GM21723 (cell line): ENCODE results near the gene IQCF6.
"Not testable (repeated sequence)": the region's sequence is repeated elsewhere in the genome, so short reads cannot be mapped to it uniquely, and the experiment has no call there.

Experiments used
- ATAC-seq: cut with Tn5 transposase; IDR thresholded peaks from one replicate; pipeline ENCODE4 v1.9.1; 2021; ENCODE audit warnings: mild to moderate bottlenecking, moderate library complexity; ENCODE audit not compliant: unreplicated experiment

Gene IQCF6

GRCh38 chr3:51773529-51774056 is 5.4 kb downstream of the IQCF6 start:
- no peak for ATAC-seq

GRCh38 chr3:51759203-51759602 is 19.8 kb downstream of the IQCF6 start:
- no peak for ATAC-seq

DNA sequence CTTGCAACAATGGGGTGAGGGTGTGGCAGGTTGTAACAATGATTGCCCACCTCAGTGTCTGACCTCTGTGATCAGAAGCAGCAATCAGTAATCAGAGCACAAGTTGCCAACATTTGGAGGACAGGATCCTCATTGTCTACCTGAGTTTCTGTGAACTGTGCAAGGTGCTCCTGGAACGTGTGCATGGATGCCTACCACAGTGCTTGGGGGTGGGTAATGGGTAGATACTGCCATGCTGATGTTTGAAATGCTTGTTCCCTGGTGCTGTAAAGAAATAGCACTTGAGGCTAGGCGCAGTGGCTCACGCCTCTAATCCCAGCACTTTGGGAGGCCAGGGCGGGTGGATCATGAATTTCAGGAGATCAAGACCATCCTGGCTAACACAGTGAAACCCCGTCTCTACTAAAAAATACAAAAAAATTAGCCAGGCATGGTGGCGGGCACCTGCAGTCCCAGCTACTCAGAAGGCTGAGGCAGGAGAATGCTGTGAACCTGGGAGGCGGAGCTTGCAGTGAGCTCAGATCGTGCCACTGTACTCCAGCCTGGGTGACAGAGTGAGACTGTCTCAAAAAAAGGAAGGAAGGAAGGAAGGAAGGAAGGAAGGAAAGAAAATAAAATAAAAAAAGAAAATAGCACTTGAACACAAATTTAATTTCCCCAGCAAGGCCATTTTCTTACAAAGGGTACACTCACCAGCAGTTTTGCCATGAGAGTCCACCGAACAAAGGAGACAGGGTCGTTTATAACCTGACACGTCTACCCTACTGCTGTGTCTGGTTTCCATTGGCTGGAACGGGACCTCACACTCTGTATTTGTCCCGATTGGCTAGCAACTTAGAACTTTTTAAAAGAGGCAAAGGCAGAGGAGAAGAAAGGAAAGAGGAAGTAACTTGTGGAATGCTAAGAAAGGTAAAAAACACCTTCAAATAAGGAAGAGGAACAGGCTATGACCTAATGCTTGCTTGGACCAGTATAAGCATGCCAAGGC is 25.0 kb downstream of the IQCF6 start:
- not testable (repeated sequence) for ATAC-seq

- peak; percentile 47 for ATAC-seq
Measured at GRCh38 chr3:51751287-51751686, 27.8 kb downstream of the IQCF6 start.

DNA sequence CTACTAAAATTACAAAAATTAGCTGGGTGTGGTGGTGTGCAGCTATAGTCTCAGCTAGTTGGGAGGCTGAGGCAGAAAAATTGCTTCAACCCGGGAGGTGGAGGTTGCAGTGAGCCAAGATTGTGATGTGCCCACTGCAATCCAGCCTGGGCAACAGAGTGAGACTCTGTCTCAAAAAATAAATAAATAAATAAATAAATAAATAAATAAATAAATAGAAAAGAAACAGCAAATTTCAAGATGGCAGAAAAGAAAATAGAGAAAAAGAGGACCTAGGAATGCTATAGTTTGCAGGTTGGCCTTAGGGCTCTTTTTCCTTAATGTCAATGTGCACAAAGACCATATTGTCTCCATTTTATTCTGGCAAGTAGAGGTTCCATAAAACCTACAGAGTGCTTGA is 28.2 kb downstream of the IQCF6 start:
- ATAC-seq: no peak

- no peak for ATAC-seq
Measured at GRCh38 chr3:51748327-51748726, 30.7 kb downstream of the IQCF6 start.

DNA sequence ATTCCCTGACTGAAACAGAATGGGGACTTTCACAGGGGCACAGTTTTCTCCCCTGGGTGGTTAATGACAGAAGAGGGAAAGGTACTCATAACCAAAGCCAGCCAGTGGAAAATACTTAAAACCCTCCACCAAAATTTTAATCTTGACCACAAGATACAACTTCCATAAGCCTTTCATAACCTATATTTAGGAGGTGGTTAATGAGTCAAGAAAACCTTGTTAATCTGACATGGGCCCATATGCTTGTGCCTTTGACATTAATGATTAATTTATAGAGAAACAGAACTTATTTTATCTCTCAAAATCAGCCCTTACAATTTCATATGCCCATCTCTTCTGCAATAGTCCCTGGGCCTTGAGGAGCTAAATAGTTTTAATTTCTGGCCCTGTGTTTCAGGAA is 31.2 kb downstream of the IQCF6 start:
- no peak for ATAC-seq

DNA sequence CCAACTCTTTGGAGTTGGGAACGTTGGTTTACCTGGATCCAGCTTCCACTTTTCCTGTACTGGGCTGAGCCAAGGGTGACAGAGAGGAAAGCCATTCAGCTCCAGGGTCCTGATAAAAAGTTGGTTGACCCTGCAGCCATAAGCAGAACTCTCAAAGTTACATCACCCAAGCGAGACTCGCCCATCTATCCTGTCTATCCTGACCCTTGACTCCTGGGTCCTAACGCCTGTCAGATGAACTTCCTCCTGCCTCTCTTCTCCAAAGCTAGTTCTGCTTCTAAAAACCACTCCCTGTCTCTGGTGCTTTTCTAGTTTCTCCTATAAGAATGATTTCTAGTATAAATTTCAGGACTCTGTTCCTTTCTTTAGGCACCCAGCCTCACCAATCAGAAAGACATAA is 36.1 kb downstream of the IQCF6 start:
- not testable (repeated sequence) for ATAC-seq

- not testable (repeated sequence) for ATAC-seq
Measured at GRCh38 chr3:51742320-51742719, 36.7 kb downstream of the IQCF6 start.

- no peak for ATAC-seq
Measured at GRCh38 chr3:51739110-51739509, 39.9 kb downstream of the IQCF6 start.

DNA sequence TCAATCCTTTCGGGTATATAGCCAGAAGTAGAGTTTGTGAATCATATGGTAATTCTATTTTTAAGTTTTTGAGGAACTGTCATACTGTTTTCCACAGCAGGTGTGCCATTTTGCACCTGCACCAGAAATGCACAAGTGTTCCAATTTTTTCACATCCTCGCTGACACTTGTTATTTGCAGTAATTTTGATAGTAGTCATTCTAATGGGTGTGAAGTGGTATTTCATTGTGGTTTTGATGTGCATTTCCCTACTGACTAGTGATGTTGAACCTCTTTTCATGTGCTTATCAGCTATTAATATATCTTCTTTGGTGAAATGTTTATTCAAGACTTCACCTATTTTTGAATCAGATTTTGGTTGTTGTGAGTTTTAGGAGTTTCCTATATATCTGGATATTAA is 43.1 kb downstream of the IQCF6 start:
- no peak for ATAC-seq

GRCh38 chr3:51735039-51735438 is 44.0 kb downstream of the IQCF6 start:
- ATAC-seq: no peak

- no peak for ATAC-seq
Measured at GRCh38 chr3:51734572-51734907, 44.5 kb downstream of the IQCF6 start.

DNA sequence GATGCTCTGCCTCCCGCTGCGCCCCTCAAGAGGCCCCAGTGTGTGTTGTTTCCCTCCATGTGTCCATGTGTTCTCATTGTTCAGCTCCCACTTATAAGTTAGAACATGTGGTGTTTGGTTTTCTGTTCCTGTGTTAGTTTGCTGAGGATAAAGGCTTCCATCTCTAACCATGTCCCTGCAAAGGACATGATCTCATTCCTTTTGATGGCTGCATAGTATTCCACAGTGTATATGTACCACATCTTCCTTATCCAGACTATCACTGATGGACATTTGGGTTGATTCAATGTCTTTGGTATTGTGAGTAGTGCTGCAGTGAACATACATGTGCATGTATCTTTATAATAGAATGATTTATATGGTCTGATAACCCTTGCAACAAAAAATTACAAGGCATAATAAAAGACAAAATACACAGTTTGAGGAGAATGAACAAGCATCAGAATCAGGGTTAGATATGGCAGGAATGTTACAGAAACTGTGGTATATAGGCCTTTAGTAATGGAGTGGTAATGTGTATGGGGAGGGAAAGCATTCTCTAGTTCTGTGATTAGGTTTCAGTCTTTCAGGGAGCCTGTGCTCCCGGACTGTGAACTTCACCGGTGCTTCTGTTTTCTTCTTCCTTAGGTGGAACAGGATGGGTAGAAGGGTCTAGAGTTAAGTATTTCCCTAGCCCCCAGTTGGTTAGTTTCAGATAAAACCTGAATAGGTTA is 45.0 kb downstream of the IQCF6 start:
- no peak for ATAC-seq

DNA sequence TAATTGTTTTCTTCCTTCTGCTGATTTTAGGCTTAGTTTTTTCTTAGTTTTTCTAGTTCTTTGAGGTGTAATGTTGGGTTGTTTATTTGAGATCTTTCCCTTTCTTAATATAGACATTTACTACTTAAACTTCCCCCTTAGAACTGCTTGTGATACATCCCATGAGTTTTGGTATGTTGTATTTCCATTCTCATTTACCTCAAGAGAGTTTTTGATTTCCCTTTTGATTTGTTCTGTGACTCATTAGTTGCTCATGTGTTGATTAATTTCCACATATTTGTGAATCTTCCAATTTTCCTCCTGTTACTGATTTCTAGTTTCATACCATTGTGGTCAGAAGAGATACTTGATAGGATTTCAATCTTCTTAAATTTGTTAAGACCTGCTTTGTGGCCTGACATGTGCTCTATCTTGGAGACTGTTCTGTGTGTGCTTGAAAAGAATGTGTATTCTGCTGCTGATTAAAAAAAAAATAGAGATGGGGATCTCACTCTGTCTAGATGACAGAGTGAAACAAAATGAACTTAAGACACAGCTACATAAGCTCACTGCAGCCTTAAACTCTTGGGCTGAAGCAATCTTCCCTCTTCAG is 49.9 kb downstream of the IQCF6 start:
- ATAC-seq: no peak
